GM23248 (cell line): ENCODE data around the gene JMJD1C. TPM values are rescaled to one million over a fixed set of nuclear protein-coding genes. Genes with fewer than 3 reads are reported as not detected.

Source experiments
- DNase-seq: peaks from one replicate; pipeline ENCODE4 v3.0.0-alpha.2; 2015
- H2AFZ ChIP-seq: fragments of 200-600 bp; sonication (generic); 2 replicates; pipeline ENCODE4 v1.6.1; 2016; ENCODE audit warnings: antibody characterized with exemption
- H3F3A ChIP-seq: fragments of 200-600 bp; sonication (generic); 2 replicates; pipeline ENCODE4 v1.6.1; 2016; ENCODE audit warnings: mild to moderate bottlenecking, antibody characterized with exemption, mixed run types; ENCODE audit not compliant: insufficient read depth
- H3K27ac ChIP-seq: fragments of 200-600 bp; sonication (generic); 2 replicates; pipeline ENCODE4 v1.5.1; 2016; ENCODE audit warnings: mild to moderate bottlenecking
- H3K27me3 ChIP-seq: fragments of 200-600 bp; sonication (generic); replicated peaks from 2 replicates; pipeline ENCODE4 v1.6.1; 2016; ENCODE audit warnings: mild to moderate bottlenecking; ENCODE audit not compliant: insufficient read depth
- H3K36me3 ChIP-seq: fragments of 200-600 bp; sonication (generic); 2 replicates; pipeline ENCODE4 v1.6.1; 2016; ENCODE audit warnings: low read depth, mild to moderate bottlenecking
- H3K4me1 ChIP-seq: fragments of 200-600 bp; sonication (generic); 2 replicates; pipeline ENCODE4 v1.6.1; 2016; ENCODE audit warnings: mild to moderate bottlenecking; ENCODE audit not compliant: insufficient read depth
- H3K4me2 ChIP-seq: fragments of 200-600 bp; sonication (generic); one replicate; pipeline ENCODE4 v1.6.1; 2016; ENCODE audit warnings: mild to moderate bottlenecking; ENCODE audit not compliant: unreplicated experiment
- H3K4me3 ChIP-seq: fragments of 200-600 bp; sonication (generic); 2 replicates; pipeline ENCODE4 v1.5.1; 2016; ENCODE audit warnings: mild to moderate bottlenecking
- H3K79me2 ChIP-seq: fragments of 200-600 bp; sonication (generic); 2 replicates; pipeline ENCODE4 v1.6.1; 2016; ENCODE audit warnings: mild to moderate bottlenecking; ENCODE audit not compliant: insufficient read depth
- H3K9ac ChIP-seq: fragments of 200-600 bp; sonication (generic); 2 replicates; pipeline ENCODE4 v1.6.1; 2016; ENCODE audit warnings: mild to moderate bottlenecking
- H3K9me2 ChIP-seq: fragments of 200-600 bp; sonication (generic); 2 replicates; pipeline ENCODE4 v1.6.1; 2016; ENCODE audit warnings: mixed run types, mild to moderate bottlenecking, moderate library complexity; ENCODE audit not compliant: insufficient read depth
- H3K9me3 ChIP-seq: fragments of 200-600 bp; sonication (generic); one replicate; pipeline ENCODE4 v1.6.1; 2017; ENCODE audit warnings: low read depth
- H4K20me1 ChIP-seq: fragments of 200-600 bp; sonication (generic); 2 replicates; pipeline ENCODE4 v1.6.0; 2016; ENCODE audit not compliant: insufficient read depth
- EZH2 ChIP-seq: fragments of 200-600 bp; sonication (generic); IDR thresholded peaks from 2 replicates; pipeline ENCODE4 v1.6.1; 2018; ENCODE audit warnings: antibody characterized with exemption, mild to moderate bottlenecking; ENCODE audit not compliant: insufficient read depth, poor library complexity, severe bottlenecking
- EZH2phosphoT487 ChIP-seq: fragments of 200-600 bp; sonication (generic); IDR thresholded peaks from 2 replicates; pipeline ENCODE4 v1.6.1; 2018; ENCODE audit warnings: antibody characterized with exemption, moderate library complexity, mild to moderate bottlenecking, low read depth; ENCODE audit not compliant: insufficient read depth
- WGBS, 2 experiments: methylation state at CpG; one replicate each; pipeline ENCODE4 v1.1.6; 2015 to 2017; ENCODE audit warnings: low lambda C conversion rate in 2 of 2, low coverage in 1 of 2; ENCODE audit errors: missing lambda C conversion rate in 2 of 2; 5-methylcytosine and 5-hydroxymethylcytosine counted together
- in situ Hi-C: fragments of 300-500 bp; cut with MboI; formaldehyde crosslinking; loops from 2 replicates; pipeline ENCODE4 v1.15.0; 2020
- polyA plus RNA-seq: library from polyadenylated mRNA; unstranded; fragments of >200 nt; fragmentation: Nextera tagmentation; extraction: Ambion mirVana; gene quantifications from 2 replicates; pipeline ENCODE4 v1.2.1, GENCODE V29; 2016
- total RNA-seq: library from RNA; depleted of rRNA; stranded (reverse); fragments of >200 nt; shearing (Covaris generic); gene quantifications from 2 replicates; pipeline ENCODE4 v1.2.3, GENCODE V29; 2014

The JMJD1C gene
- total and polyA plus RNA-seq, 2 experiments from 2014 or later: 34.6 to 74.3 TPM

- Histone ChIP-seq H3K9ac (no peak overlapping the region), H3K9me2 (no peaks in the 10 kb centered on the region), H3K36me3 (no peaks in the 10 kb centered on the region), H3K4me1 (peaks cover 28% of the 10 kb centered on the region), H3F3A (no peaks in the 10 kb centered on the region), H4K20me1 (0 out of 2 replicates have a peak, but pooled peaks cover 18% of the 10 kb centered on the region), H3K4me3 (no peak overlapping the region), H3K9me3 (no peaks in the 10 kb centered on the region), H3K27me3 (no peaks in the 10 kb centered on the region), H3K79me2 (peaks cover 100% of the 10 kb centered on the region), H2AFZ (no peak overlapping the region), H3K4me2 (no peak overlapping the region), H3K27ac (no peak overlapping the region)
- 85 to 86% methylated on average over 8 of the region's 8 CpGs for WGBS, 2 experiments
- TF ChIP-seq EZH2 (no peak), EZH2phosphoT487 (no peak)
- in situ Hi-C loops: no loop called here
- DNase-seq: no peak
Observed at GRCh38 chr10:63438506-63439498, 27.0 kb downstream of the JMJD1C start.

- peak; percentile 44 for DNase-seq
- H3F3A ChIP-seq: 0 out of 2 replicates have a peak, but pooled peaks cover under 1% of the 10 kb centered on the region
- H3K4me1 ChIP-seq: peaks cover 33% of the 10 kb centered on the region
- 0 out of 2 replicates have a peak, but pooled peaks cover 15% of the 10 kb centered on the region for H4K20me1 ChIP-seq
- peaks cover 100% of the 10 kb centered on the region for H3K79me2 ChIP-seq
- in situ Hi-C loops: no loop called here
- no peak overlapping the region for H2AFZ ChIP-seq
- no peaks in the 10 kb centered on the region for H3K9me3 ChIP-seq
- H3K27ac ChIP-seq: 0 out of 2 replicates have a peak overlapping the region, but pooled peaks have one; percentile 5
- TF ChIP-seq EZH2 (no peak), EZH2phosphoT487 (no peak)
- no peak overlapping the region for H3K4me2 ChIP-seq
- 76 to 78% methylated on average over 2 of the region's 2 CpGs for WGBS, 2 experiments
- H3K4me3 ChIP-seq: no peak overlapping the region
- no peaks in the 10 kb centered on the region for H3K36me3 ChIP-seq
- H3K9ac ChIP-seq: no peak overlapping the region
- no peaks in the 10 kb centered on the region for H3K9me2 ChIP-seq
- H3K27me3 ChIP-seq: no peaks in the 10 kb centered on the region
Observed at GRCh38 chr10:63437116-63437949, 28.4 kb downstream of the JMJD1C start.

- Histone ChIP-seq H3K9me3 (no peaks in the 10 kb centered on the region), H3K9ac (no peak overlapping the region), H3K9me2 (no peaks in the 10 kb centered on the region), H3K27ac (no peak overlapping the region), H3K79me2 (peaks cover 100% of the 10 kb centered on the region), H3F3A (peaks cover 5% of the 10 kb centered on the region; the same call in 1 of the 2 replicates), H2AFZ (no peak overlapping the region), H3K4me1 (peaks cover 38% of the 10 kb centered on the region), H3K4me3 (no peak overlapping the region), H3K36me3 (no peaks in the 10 kb centered on the region), H3K27me3 (no peaks in the 10 kb centered on the region), H4K20me1 (0 out of 2 replicates have a peak, but pooled peaks cover 9% of the 10 kb centered on the region), H3K4me2 (no peak overlapping the region)
- DNase-seq: no peak
- in situ Hi-C loops: no loop called here
- no peak for TF ChIP-seq EZH2
- no peak for TF ChIP-seq EZH2phosphoT487
- WGBS, 2 experiments: 95 to 100% methylated on average over 1 of the region's 1 CpG
Observed at GRCh38 chr10:63436225-63436624, 29.6 kb downstream of the JMJD1C start.
